COLO668 (cell line): ENCODE data around the gene GAS7.
"Not testable (repeated sequence)": the region's sequence is repeated elsewhere in the genome, so short reads cannot be mapped to it uniquely, and the experiment has no call there.

ENCODE experiments used
- DNase-seq: peaks from one replicate; lab custom pipeline; 2025; ENCODE audit not compliant: unreplicated experiment; lab: John Stamatoyannopoulos, UW

The GAS7 gene

GRCh38 chr17:10031127-10031526, 167.3 kb downstream of the GAS7 start:
- DNase-seq = no peak

GRCh38 chr17:10029129-10029528, 169.3 kb downstream of the GAS7 start:
- no peak for DNase-seq

- no peak for DNase-seq
Measured at GRCh38 chr17:10025976-10026901, 172.2 kb downstream of the GAS7 start.

- no peak for DNase-seq
Measured at GRCh38 chr17:10025224-10025623, 173.2 kb downstream of the GAS7 start.

GRCh38 chr17:10022416-10022815, 176.0 kb downstream of the GAS7 start:
- no peak for DNase-seq

- DNase-seq = no peak
Measured at GRCh38 chr17:10021272-10021984, 177.0 kb downstream of the GAS7 start.

DNA sequence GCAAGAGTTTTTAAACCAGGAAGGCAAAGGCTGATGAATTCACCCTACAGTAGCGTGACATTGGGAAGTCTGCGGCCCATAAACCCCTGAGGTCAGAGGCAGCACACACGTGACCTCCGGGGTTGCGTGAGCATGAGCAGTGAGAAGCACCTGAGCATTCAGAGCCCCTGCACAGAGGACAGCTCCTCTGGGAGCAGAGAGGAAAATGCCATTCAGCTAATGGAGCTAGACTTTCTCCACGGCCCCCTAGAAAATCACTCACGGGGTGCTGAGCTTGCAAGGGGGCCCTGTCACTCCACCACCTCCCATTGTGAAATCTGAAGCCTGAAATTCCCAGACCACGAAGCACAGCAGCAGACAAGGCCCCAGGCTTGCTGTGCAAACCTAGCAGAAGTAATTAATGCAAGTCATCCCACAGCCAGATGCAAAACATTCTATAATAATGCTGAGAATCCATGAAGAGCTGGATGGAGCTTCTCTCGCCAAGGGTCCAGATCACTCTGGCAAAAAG, 178.4 kb downstream of the GAS7 start:
- DNase-seq = no peak

- no peak for DNase-seq
Measured at GRCh38 chr17:10018461-10018891, 179.9 kb downstream of the GAS7 start.

GRCh38 chr17:10016958-10017570, 181.3 kb downstream of the GAS7 start:
- not testable (repeated sequence) for DNase-seq

- DNase-seq = no peak
Measured at GRCh38 chr17:10013365-10014112, 184.9 kb downstream of the GAS7 start.

DNA sequence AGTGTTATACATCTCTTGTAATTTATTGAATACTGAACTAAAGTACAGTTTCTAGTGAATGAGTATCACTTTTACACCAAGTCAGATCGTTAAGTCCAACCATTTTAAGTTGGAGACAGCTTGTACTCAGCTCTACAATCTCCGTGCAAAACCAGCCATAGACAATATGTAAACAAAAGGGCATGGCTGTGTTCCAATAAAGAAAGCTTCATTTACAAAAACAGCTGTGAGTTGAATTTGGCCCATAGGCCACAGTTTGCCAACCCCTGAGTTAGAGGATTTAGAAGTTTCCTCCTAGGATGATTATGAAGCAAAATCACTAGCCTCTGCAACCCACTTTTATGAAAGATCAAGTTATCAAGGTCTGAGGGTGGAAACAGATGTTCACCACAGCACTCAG, 187.7 kb downstream of the GAS7 start:
- DNase-seq = no peak

DNA sequence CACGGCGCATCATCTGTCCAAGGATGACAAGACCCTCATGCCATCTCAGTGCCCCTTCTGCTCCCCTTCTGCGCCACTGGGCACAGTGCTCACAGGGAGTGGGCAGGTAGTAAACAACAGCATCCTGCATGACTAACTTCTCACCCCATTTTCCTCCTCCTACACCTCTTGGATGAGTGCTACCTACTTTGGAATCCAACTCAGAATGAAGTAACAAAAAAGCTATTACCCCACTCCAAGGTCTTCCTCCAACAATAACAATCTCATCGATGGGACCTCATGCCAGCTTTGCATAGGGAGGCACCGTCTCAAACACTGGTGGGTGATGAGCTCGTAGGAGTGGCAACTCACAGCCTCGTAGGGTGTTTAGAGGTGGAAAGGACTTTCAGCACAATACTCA, 194.7 kb downstream of the GAS7 start:
- no peak for DNase-seq

- not testable (repeated sequence) for DNase-seq
Measured at GRCh38 chr17:10002567-10003360, 195.6 kb downstream of the GAS7 start.

GRCh38 chr17:10001306-10001873, 197.0 kb downstream of the GAS7 start:
- DNase-seq = no peak

GRCh38 chr17:9999919-10000695, 198.3 kb downstream of the GAS7 start:
- DNase-seq = no peak

DNA sequence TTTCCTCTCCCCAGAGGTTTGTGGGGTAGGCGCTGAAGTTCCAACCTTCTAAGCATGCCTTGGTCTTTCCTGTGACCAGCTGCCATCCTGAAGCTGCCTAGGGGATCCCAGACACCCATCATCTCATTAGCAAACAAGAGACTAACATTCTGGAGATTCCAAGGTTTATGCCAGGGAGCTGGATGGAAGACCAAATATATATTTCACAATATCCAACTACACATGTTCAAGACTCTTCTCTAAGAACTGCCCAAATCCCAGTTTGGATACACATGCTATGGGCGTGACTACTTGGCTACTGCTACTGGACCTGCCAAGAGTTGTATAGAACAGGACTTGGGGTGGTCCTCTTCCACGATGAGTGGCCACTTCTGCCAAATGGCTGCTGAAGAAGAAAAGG, 200.3 kb downstream of the GAS7 start:
- DNase-seq = no peak

GRCh38 chr17:9994761-9995160, 203.6 kb downstream of the GAS7 start:
- DNase-seq = no peak

DNA sequence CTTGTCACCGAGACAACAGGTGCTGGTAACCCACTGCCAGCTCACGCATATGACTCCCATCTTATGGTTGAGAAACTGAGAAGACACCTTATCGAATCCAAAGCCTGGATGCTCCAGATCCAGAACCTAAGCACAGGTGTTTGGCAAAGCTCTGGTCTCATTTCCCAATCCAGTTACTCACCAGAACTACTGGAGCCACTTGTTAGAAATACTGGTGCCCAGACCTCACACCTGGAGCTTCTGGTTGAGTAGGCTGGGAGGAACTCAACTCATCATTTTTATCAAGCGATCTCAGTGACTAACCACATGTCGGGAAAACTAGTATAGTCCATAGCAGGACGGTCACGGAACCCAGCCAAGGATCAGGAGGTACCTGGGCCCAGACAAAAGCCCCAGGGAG, 206.6 kb downstream of the GAS7 start:
- DNase-seq = no peak

GRCh38 chr17:9991351-9991750, 207.1 kb downstream of the GAS7 start:
- DNase-seq = no peak
